ENCODE measurements around the gene TAAR8. TPM values are rescaled to one million over a fixed set of nuclear protein-coding genes. Genes with fewer than 3 reads are reported as not detected.
A peak's percentile ranks its signal among the peaks of the same experiment; 100 is the strongest.
"Not testable (repeated sequence)": the region's sequence is repeated elsewhere in the genome, so short reads cannot be mapped to it uniquely, and the experiment has no call there.

TAAR8 gene
- total RNA-seq, 1 experiment from 2014 or later = not detected

DNA sequence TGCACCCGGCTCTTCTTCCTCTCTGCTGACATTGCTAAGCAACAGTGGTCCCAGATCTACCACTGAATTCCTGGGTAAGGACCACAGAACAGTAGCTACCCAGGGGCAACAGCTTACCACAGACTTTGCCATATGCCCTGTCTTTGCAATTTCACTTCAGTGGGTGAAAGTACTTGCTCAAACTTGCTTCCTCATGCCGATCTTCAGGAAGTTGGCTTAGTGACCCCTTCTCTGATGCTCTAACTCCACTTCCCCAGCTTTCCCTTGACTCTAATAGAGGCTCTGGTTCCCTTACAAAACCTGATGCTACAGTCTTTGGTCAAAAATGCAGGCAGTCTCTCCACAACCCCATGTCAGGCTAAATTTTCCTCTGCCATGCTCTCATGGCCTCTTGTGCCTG lies 40.4 kb downstream of the TAAR8 start:
- Histone ChIP-seq H3K36me3 (ENCODE audit: low read depth, low read length) (no peaks in the 10 kb centered on the region), H2AFZ (ENCODE audit: low read length) (no peak overlapping the region), H3K4me2 (ENCODE audit: low read length) (no peak overlapping the region), H3K9me2 (replicated peaks; ENCODE audit: low read length) (no peaks in the 10 kb centered on the region), H3K4me1 (ENCODE audit: insufficient read depth, low read length) (no peaks in the 10 kb centered on the region), H3K9me3 (ENCODE audit: low read length) (no peaks in the 10 kb centered on the region), H3K9ac (ENCODE audit: low read length) (no peak overlapping the region), H4K20me1 (ENCODE audit: low read length) (no peaks in the 10 kb centered on the region), H3F3A (ENCODE audit: low read length, unreplicated experiment) (no peaks in the 10 kb centered on the region), H3K4me3 (ENCODE audit: low read length) (no peak overlapping the region), H3K27ac (ENCODE audit: low read length) (no peak overlapping the region), H3K27me3 (ENCODE audit: low read length) (no peaks in the 10 kb centered on the region), H3K79me2 (ENCODE audit: low read length) (no peaks in the 10 kb centered on the region)
- no TSS peak for BruUV-seq (replicated peaks)
- POLR2A ChIA-PET (ENCODE audit: unreplicated experiment) = no interaction called here
- no peak for TF ChIP-seq EZH2phosphoT487 (IDR thresholded peaks at IDR 0.05; ENCODE audit: borderline replicate concordance, low read length)
- no peak for TF ChIP-seq EZH2 (IDR thresholded peaks at IDR 0.05; ENCODE audit: low read length, unreplicated experiment)
- TF ChIP-seq, protein P1, sequence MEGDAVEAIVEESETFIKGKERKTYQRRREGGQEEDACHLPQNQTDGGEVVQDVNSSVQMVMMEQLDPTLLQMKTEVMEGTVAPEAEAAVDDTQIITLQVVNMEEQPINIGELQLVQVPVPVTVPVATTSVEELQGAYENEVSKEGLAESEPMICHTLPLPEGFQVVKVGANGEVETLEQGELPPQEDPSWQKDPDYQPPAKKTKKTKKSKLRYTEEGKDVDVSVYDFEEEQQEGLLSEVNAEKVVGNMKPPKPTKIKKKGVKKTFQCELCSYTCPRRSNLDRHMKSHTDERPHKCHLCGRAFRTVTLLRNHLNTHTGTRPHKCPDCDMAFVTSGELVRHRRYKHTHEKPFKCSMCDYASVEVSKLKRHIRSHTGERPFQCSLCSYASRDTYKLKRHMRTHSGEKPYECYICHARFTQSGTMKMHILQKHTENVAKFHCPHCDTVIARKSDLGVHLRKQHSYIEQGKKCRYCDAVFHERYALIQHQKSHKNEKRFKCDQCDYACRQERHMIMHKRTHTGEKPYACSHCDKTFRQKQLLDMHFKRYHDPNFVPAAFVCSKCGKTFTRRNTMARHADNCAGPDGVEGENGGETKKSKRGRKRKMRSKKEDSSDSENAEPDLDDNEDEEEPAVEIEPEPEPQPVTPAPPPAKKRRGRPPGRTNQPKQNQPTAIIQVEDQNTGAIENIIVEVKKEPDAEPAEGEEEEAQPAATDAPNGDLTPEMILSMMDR (conservative IDR thresholded peaks at IDR 0.05; ENCODE audit: low read depth, low read length) = no peak
- no peak for DNase-seq
- intact Hi-C loops (cut with micrococcal nuclease) = no loop called here
- CTCF ChIA-PET = no interaction called here
- no peak for ATAC-seq

DNA sequence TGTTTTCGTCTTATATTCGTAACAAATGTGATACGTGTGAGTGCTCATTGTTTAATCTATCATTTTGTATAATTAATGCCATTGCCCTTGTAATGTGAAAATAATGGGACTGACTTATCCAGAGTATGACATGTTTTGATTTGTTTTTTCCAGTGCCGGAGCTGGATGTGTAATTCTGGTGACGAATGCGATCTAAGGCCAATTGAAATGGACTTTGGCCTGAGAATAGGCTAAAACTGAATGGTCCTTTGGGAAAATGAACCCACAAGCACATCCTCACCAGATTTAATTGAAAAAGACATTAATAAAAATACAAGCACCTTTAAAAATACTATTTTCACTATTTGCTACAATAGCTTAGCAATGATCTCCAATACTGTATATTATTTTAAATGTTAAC lies 43.7 kb downstream of the TAAR8 start:
- no TSS peak for BruUV-seq (replicated peaks)
- Histone ChIP-seq H3K4me3 (ENCODE audit: low read length) (no peak overlapping the region), H3K9me2 (replicated peaks; ENCODE audit: low read length) (no peaks in the 10 kb centered on the region), H3K4me2 (ENCODE audit: low read length) (no peak overlapping the region), H3K36me3 (ENCODE audit: low read depth, low read length) (no peaks in the 10 kb centered on the region), H3K9ac (ENCODE audit: low read length) (no peak overlapping the region), H3K4me1 (ENCODE audit: insufficient read depth, low read length) (no peaks in the 10 kb centered on the region), H3F3A (ENCODE audit: low read length, unreplicated experiment) (no peaks in the 10 kb centered on the region), H4K20me1 (ENCODE audit: low read length) (no peaks in the 10 kb centered on the region), H3K27me3 (ENCODE audit: low read length) (no peaks in the 10 kb centered on the region), H3K27ac (ENCODE audit: low read length) (no peak overlapping the region), H2AFZ (ENCODE audit: low read length) (no peak overlapping the region), H3K79me2 (ENCODE audit: low read length) (no peaks in the 10 kb centered on the region), H3K9me3 (ENCODE audit: low read length) (no peaks in the 10 kb centered on the region)
- ChIA-PET POLR2A (ENCODE audit: unreplicated experiment) (no interaction called here), CTCF (no interaction called here)
- DNase-seq = no peak
- no peak for TF ChIP-seq EZH2phosphoT487 (IDR thresholded peaks at IDR 0.05; ENCODE audit: borderline replicate concordance, low read length)
- no peak for TF ChIP-seq EZH2 (IDR thresholded peaks at IDR 0.05; ENCODE audit: low read length, unreplicated experiment)
- TF ChIP-seq, protein P1 (conservative IDR thresholded peaks at IDR 0.05; ENCODE audit: low read depth, low read length) = no peak
- intact Hi-C loops (cut with micrococcal nuclease) = no loop called here
- no peak for ATAC-seq

DNA sequence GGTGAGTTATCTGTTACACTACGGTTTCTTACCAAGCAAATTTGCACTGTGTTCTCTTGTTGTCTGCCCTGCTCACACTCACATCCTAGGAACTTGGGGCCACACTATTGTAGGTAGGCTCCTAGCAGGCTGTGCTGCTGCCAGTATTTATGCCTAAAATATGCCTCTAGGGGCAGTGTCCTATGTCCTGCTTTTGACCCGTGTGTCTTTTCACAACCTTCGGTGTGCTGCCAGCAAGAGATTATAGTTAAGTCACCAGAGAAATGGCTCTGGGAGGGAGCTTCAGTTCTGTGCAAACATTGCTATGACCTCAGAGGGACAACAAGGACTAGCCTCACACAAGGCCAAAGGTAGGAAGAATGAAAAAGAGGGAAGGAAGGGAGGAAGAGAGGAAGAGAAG lies 46.0 kb downstream of the TAAR8 start:
- ChIA-PET POLR2A (ENCODE audit: unreplicated experiment) (no interaction called here), CTCF (no interaction called here)
- Histone ChIP-seq H3K9ac (ENCODE audit: low read length) (no peak overlapping the region), H3K9me2 (replicated peaks; ENCODE audit: low read length) (no peaks in the 10 kb centered on the region), H2AFZ (ENCODE audit: low read length) (no peak overlapping the region), H3K36me3 (ENCODE audit: low read depth, low read length) (no peaks in the 10 kb centered on the region), H3K4me3 (ENCODE audit: low read length) (no peak overlapping the region), H3K4me2 (ENCODE audit: low read length) (no peak overlapping the region), H3K9me3 (ENCODE audit: low read length) (no peaks in the 10 kb centered on the region), H3F3A (ENCODE audit: low read length, unreplicated experiment) (no peaks in the 10 kb centered on the region), H3K79me2 (ENCODE audit: low read length) (no peaks in the 10 kb centered on the region), H3K4me1 (ENCODE audit: insufficient read depth, low read length) (no peaks in the 10 kb centered on the region), H4K20me1 (ENCODE audit: low read length) (no peaks in the 10 kb centered on the region), H3K27me3 (ENCODE audit: low read length) (no peaks in the 10 kb centered on the region), H3K27ac (ENCODE audit: low read length) (no peak overlapping the region)
- intact Hi-C loops (cut with micrococcal nuclease) = no loop called here
- BruUV-seq (replicated peaks) = no TSS peak
- TF ChIP-seq, protein P1 (conservative IDR thresholded peaks at IDR 0.05; ENCODE audit: low read depth, low read length) = peak; percentile 52
- no peak for TF ChIP-seq EZH2 (IDR thresholded peaks at IDR 0.05; ENCODE audit: low read length, unreplicated experiment)
- DNase-seq = peak; percentile 38
- ATAC-seq = peak; percentile 54; the same call in 1 of the 2 replicates

GRCh38 chr6:132600900-132601299 lies 48.4 kb downstream of the TAAR8 start:
- H3K9me3 ChIP-seq (ENCODE audit: low read length); H3K4me3 ChIP-seq (ENCODE audit: low read length); POLR2A ChIA-PET (ENCODE audit: unreplicated experiment); H3K9me2 ChIP-seq (replicated peaks; ENCODE audit: low read length); H3K9ac ChIP-seq (ENCODE audit: low read length); H3K36me3 ChIP-seq (ENCODE audit: low read depth, low read length); H3K79me2 ChIP-seq (ENCODE audit: low read length); BruUV-seq (replicated peaks); H2AFZ ChIP-seq (ENCODE audit: low read length); DNase-seq; H4K20me1 ChIP-seq (ENCODE audit: low read length); H3K4me2 ChIP-seq (ENCODE audit: low read length); H3F3A ChIP-seq (ENCODE audit: low read length, unreplicated experiment); ATAC-seq; intact Hi-C loops (cut with micrococcal nuclease); CTCF ChIA-PET; H3K27me3 ChIP-seq (ENCODE audit: low read length); H3K4me1 ChIP-seq (ENCODE audit: insufficient read depth, low read length); H3K27ac ChIP-seq (ENCODE audit: low read length): not testable (repeated sequence)

Data from PC-3 (cell line).